K562 (cell line): ENCODE data around the gene KTN1. TPM values are rescaled to one million over a fixed set of nuclear protein-coding genes. Genes with fewer than 3 reads are reported as not detected.

Source experiments
- ATAC-seq: fragments of 200-7000 bp; cut with Tn5 transposase; 3 replicates; pipeline ENCODE4 v1.9.1; 2020; ENCODE audit warnings: moderate library complexity
- BruUV-seq: library from RNA; stranded (reverse); fragments of 400-500 nt; replicated peaks from 2 replicates; lab custom pipeline; 2021; lab: Mats Ljungman, UMichigan
- CTCF ChIA-PET: fragments of 300-600 bp; formaldehyde crosslinking; extraction: SDS; loops from one replicate; lab custom pipeline; 2021; ENCODE audit warnings: low intra/inter-chr PET ratio; lab: Yijun Ruan, JAX
- POLR2A ChIA-PET: fragments of 300-600, 350-650 bp; sonication (Branson Sonifier 250); formaldehyde crosslinking; extraction: SDS; loops from one replicate; lab custom pipeline; 2021; ENCODE audit warnings: antibody characterized with exemption, inconsistent platforms; lab: Yijun Ruan, JAX
- DNase-seq, 4 experiments: peaks; one replicate each; pipeline versions ENCODE4 v3.0.0 to v3.0.0-alpha.2; 2011 to 2018; ENCODE audit warnings: low spot score in 3 of 4, mixed read lengths in 3 of 4; ENCODE audit errors: extremely low read depth in 1 of 4
- FAIRE-seq: peaks from 2 replicates; lab custom pipeline; 2011; peaks lifted over from hg19 to GRCh38; lab: Jason Lieb, UNC
- H2AFZ ChIP-seq: 2 replicates; pipeline ENCODE4 v1.6.0; 2011; ENCODE audit warnings: low read depth, low read length, control low read depth, inconsistent platforms
- H3K27ac ChIP-seq: fragments of 200-600 bp; 3 replicates; pipeline ENCODE4 v1.8.0; 2011; ENCODE audit warnings: low read depth, mild to moderate bottlenecking, control low read depth, inconsistent platforms, low read length, moderate library complexity, mixed read lengths; ENCODE audit errors: extremely low read depth
- H3K27me3 ChIP-seq, 2 experiments: fragments of 300-600 bp in 1 of 2; 2 replicates in 1 of 2; 3 replicates in 1 of 2; pipeline versions ENCODE4 v1.6.0 to v1.8.0; 2011; ENCODE audit warnings: inconsistent platforms in 2 of 2, low read length in 2 of 2, mild to moderate bottlenecking in 1 of 2, mixed read lengths in 1 of 2, moderate library complexity in 1 of 2; ENCODE audit not compliant: control insufficient read depth in 2 of 2, insufficient read depth in 2 of 2
- H3K36me3 ChIP-seq: fragments of 300-600 bp; 3 replicates; pipeline ENCODE4 v1.8.0; 2011; ENCODE audit warnings: mild to moderate bottlenecking, low read length, inconsistent platforms; ENCODE audit not compliant: control insufficient read depth, insufficient read depth
- H3K4me1 ChIP-seq, 2 experiments: fragments of 200-600 bp in 1 of 2; replicated peaks in 1 of 2; 2 replicates in 1 of 2; 3 replicates in 1 of 2; pipeline versions ENCODE4 v1.5.1 to v1.8.0; 2011; ENCODE audit warnings: inconsistent platforms in 2 of 2, low read length in 2 of 2, mild to moderate bottlenecking in 1 of 2, mixed read lengths in 1 of 2, moderate library complexity in 1 of 2; ENCODE audit not compliant: control insufficient read depth in 2 of 2, insufficient read depth in 2 of 2
- H3K4me2 ChIP-seq: 2 replicates; pipeline ENCODE4 v1.6.1; 2011; ENCODE audit warnings: low read length, control low read depth, inconsistent platforms, mixed read lengths; ENCODE audit not compliant: insufficient read depth
- H3K4me3 ChIP-seq: fragments of 200-600 bp; sonication (generic), shearing (Covaris generic); 2 replicates; pipeline ENCODE4 v1.5.1; 2016; ENCODE audit warnings: control low read depth, inconsistent platforms
- H3K79me2 ChIP-seq: fragments of 200-600 bp; 3 replicates; pipeline ENCODE4 v1.8.0; 2011; ENCODE audit warnings: low read length, inconsistent platforms; ENCODE audit not compliant: control insufficient read depth, insufficient read depth
- H3K9ac ChIP-seq, 2 experiments: 2 replicates each; pipeline versions ENCODE4 v1.6.0 to v1.6.1; 2011; ENCODE audit warnings: low read depth in 2 of 2, low read length in 2 of 2, control low read depth in 1 of 2, inconsistent platforms in 1 of 2, mild to moderate bottlenecking in 1 of 2, mixed read lengths in 1 of 2; ENCODE audit not compliant: insufficient read depth in 1 of 2
- H3K9me1 ChIP-seq: one replicate; pipeline ENCODE4 v1.6.0; 2011; ENCODE audit warnings: inconsistent platforms, mild to moderate bottlenecking, low read length, moderate library complexity; ENCODE audit not compliant: control insufficient read depth, insufficient read depth
- H3K9me3 ChIP-seq: replicated peaks from 2 replicates; pipeline ENCODE4 v1.5.1; 2011; ENCODE audit warnings: low read depth, low read length, inconsistent platforms; ENCODE audit not compliant: control insufficient read depth, insufficient read depth
- H4K20me1 ChIP-seq: replicated peaks from 2 replicates; pipeline ENCODE4 v1.6.1; 2011; ENCODE audit warnings: low read length, inconsistent platforms, mixed read lengths; ENCODE audit not compliant: control insufficient read depth, insufficient read depth
- CBX1 ChIP-seq: sonication (generic); IDR thresholded peaks from 2 replicates; pipeline ENCODE4 v1.6.1; 2016; ENCODE audit warnings: antibody characterized with exemption, low read depth, mild to moderate bottlenecking
- CSDE1 ChIP-seq, 2 experiments: fragments of 450-650 bp; IDR thresholded peaks; 2 replicates each; pipeline ENCODE4 v1.6.1; 2016; ENCODE audit warnings: mild to moderate bottlenecking in 1 of 2
- HNRNPLL ChIP-seq: fragments of 200-400 bp; formaldehyde crosslinking; IDR thresholded peaks from 2 replicates; pipeline ENCODE4 v1.6.1; 2017; ENCODE audit warnings: low read length, low read depth, mild to moderate bottlenecking; ENCODE audit not compliant: poor library complexity, severe bottlenecking
- SAFB2 ChIP-seq: fragments of 200-400 bp; formaldehyde crosslinking; IDR thresholded peaks from 2 replicates; pipeline ENCODE4 v1.6.1; 2018; ENCODE audit warnings: borderline replicate concordance, low read length, low read depth, moderate library complexity; ENCODE audit not compliant: severe bottlenecking
- SMARCC2 ChIP-seq: fragments of 450-650 bp; IDR thresholded peaks from 2 replicates; pipeline ENCODE4 v1.6.1; 2017; ENCODE audit warnings: antibody characterized with exemption, moderate library complexity, mild to moderate bottlenecking, low read depth
- SREBF1 ChIP-seq: fragments of 150-350 bp; IDR thresholded peaks from 2 replicates; pipeline ENCODE4 v1.6.1; 2014; ENCODE audit warnings: antibody characterized with exemption, low read depth, low read length, borderline replicate concordance
- SRSF7 ChIP-seq: fragments of 200-400 bp; formaldehyde crosslinking; optimal IDR thresholded peaks from 2 replicates; pipeline ENCODE3; 2017; ENCODE audit warnings: mild to moderate bottlenecking, low read depth, low read length
- TCF3 ChIP-seq: sonication (generic); formaldehyde crosslinking; IDR thresholded peaks from 2 replicates; pipeline ENCODE4 v1.4.0; 2020; ENCODE audit warnings: mild to moderate bottlenecking, missing genetic modification reagents
- ZNF436 ChIP-seq: fragments of 250-450, 450-650 bp; sonication (Bioruptor Pico); formaldehyde crosslinking; IDR thresholded peaks from 2 replicates; pipeline ENCODE4 v1.7.0; 2020; ENCODE audit warnings: mild to moderate bottlenecking
- ZNF584 ChIP-seq: fragments of 200-800 bp; sonication (Bioruptor generic); IDR thresholded peaks from 2 replicates; pipeline ENCODE4 v1.6.1; 2016; ENCODE audit warnings: low read depth, mild to moderate bottlenecking, missing genetic modification characterization, missing compliant biosample characterization
- WGBS: fragments of 100-300 bp; shearing (Covaris generic); methylation state at CpG from one replicate; pipeline ENCODE4 v1.1.6; 2016; ENCODE audit warnings: low coverage, mixed read lengths; ENCODE audit not compliant: insufficient coverage; ENCODE audit errors: missing lambda C conversion rate; 5-methylcytosine and 5-hydroxymethylcytosine counted together
- in situ Hi-C: fragments of 300-500 bp; cut with MboI; formaldehyde crosslinking; loops from 4 replicates; pipeline ENCODE4 v1.15.0; 2018; ENCODE audit warnings: inconsistent platforms, mixed read lengths
- intact Hi-C: fragments of 100-400 bp; cut with micrococcal nuclease; formaldehyde crosslinking; loops from 2 replicates; pipeline ENCODE4 v1.14.2; 2022
- polyA plus RNA-seq, 8 experiments: library from polyadenylated mRNA; depleted of rRNA in 4 of 8; stranded (reverse) in 5 of 8; unstranded in 3 of 8; fragments of >200 nt; fragmentation: Nextera tagmentation in 2 of 8; fragmentation: Illumina TruSeq in 1 of 8; extraction: Ambion mirVana in 2 of 8; extraction: Trizol in 1 of 8; gene quantifications; 2 replicates each; pipeline versions ENCODE4 v1.2.1 to v1.2.3, GENCODE V29; 2011 to 2014; ENCODE audit warnings: inconsistent platforms in 1 of 8, missing spikeins in 1 of 8
- total RNA-seq, 7 experiments: library from RNA; depleted of rRNA in 6 of 7; stranded (reverse); fragments of >200 nt in 6 of 7; fragmentation: Illumina TruSeq in 2 of 7; extraction: Trizol in 2 of 7; gene quantifications; 2 replicates each; pipeline versions ENCODE4 v1.2.1 to v1.2.3, GENCODE V29; 2011 to 2021; ENCODE audit warnings: low replicate concordance in 1 of 7
- TF ChIP-seq, protein P1 (sequence below): fragments of 450-650 bp; formaldehyde crosslinking; IDR thresholded peaks from 2 replicates; pipeline ENCODE4 v1.4.0; 2020; ENCODE audit warnings: mild to moderate bottlenecking

The KTN1 gene
- total and polyA plus RNA-seq, 9 of the 15 experiments (the other 6 are each of a cell fraction or from before 2014, with no cell fraction given), result 34.8 to 120 (median 63.6) TPM

DNA sequence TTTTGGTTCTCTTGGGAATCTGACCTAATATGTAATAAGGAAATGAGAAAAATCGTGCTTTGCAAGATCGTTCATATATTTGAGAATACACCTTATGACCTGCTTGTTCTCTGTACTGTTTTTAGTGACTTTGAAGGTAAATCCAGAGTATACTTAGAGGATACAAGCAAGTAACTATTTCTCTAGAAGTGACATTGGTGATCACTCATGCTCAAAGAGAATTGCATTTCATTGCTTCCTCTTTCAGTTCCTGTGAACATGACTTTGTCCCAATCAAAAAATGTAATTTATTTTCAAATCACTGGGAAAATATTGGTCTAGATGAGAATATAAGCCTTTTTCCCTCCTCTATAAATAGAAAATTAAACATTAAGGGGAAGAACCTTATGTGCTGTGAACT, 2.7 kb downstream of the KTN1 start:
- no peak for ATAC-seq
- no TSS peak for BruUV-seq
- H3K79me2 ChIP-seq, result peaks cover 85% of the 10 kb centered on the region
- TF ChIP-seq ZNF436 (CRISPR knock-in tag), result no peak
- TF ChIP-seq SRSF7, result no peak
- no peak for TF ChIP-seq SMARCC2
- TF ChIP-seq TCF3 (CRISPR knock-in tag), result no peak
- no peak for TF ChIP-seq HNRNPLL
- no peak for TF ChIP-seq ZNF584
- TF ChIP-seq SAFB2, result no peak
- no peak for TF ChIP-seq SREBF1
- TF ChIP-seq CBX1, result no peak
- TF ChIP-seq, protein P1, sequence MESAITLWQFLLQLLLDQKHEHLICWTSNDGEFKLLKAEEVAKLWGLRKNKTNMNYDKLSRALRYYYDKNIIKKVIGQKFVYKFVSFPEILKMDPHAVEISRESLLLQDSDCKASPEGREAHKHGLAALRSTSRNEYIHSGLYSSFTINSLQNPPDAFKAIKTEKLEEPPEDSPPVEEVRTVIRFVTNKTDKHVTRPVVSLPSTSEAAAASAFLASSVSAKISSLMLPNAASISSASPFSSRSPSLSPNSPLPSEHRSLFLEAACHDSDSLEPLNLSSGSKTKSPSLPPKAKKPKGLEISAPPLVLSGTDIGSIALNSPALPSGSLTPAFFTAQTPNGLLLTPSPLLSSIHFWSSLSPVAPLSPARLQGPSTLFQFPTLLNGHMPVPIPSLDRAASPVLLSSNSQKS (CRISPR knock-in tag), result no peak
- no peak for TF ChIP-seq CSDE1 (IDR thresholded peaks at IDR 0.05)
- 16% methylated on average over 2 of the region's 2 CpGs for WGBS
- POLR2A ChIA-PET, result no interaction called here
- H3K27ac ChIP-seq, result no peak overlapping the region
- H3K36me3 ChIP-seq, result no peaks in the 10 kb centered on the region
- peaks cover 8 to 18% of the 10 kb centered on the region in 2 experiments; a peak in 4 of 5 replicates for H3K4me1 ChIP-seq
- intact Hi-C loops (no loop called here), in situ Hi-C loops (no loop called here)
- no peaks in the 10 kb centered on the region for H3K9me1 ChIP-seq
- CTCF ChIA-PET, result interaction anchor here (0.6 kb wide), 1 partner anchor 135 kb away, joined by 3 read pairs; no protein-coding TSS in a partner anchor
- DNase-seq, result no peak
- peaks cover 15% of the 10 kb centered on the region for H4K20me1 ChIP-seq
- H3K4me3 ChIP-seq, result no peak overlapping the region
- H3K9ac ChIP-seq, result no peak overlapping the region
- no peaks in the 10 kb centered on the region for H3K27me3 ChIP-seq
- no peaks in the 10 kb centered on the region for H3K9me3 ChIP-seq
- no peak overlapping the region for H2AFZ ChIP-seq
- no peak for FAIRE-seq
- no peak overlapping the region for H3K4me2 ChIP-seq
